Stimulated activated CD8-positive, alpha-beta memory T cell treated with anti-CD3 and anti-CD28 coated beads, Interleukin-7, amount 100 ng/mL, for 24 hours (primary cell): ENCODE measurements around the gene AKAP13.

Source experiments
- DNase-seq: peaks from one replicate; pipeline ENCODE4 v3.0.0-alpha.2; 2020; ENCODE audit warnings: low read depth

The AKAP13 gene

GRCh38 chr15:85707519-85708338, 327.3 kb downstream of the AKAP13 start:
- DNase-seq, result no peak

DNA sequence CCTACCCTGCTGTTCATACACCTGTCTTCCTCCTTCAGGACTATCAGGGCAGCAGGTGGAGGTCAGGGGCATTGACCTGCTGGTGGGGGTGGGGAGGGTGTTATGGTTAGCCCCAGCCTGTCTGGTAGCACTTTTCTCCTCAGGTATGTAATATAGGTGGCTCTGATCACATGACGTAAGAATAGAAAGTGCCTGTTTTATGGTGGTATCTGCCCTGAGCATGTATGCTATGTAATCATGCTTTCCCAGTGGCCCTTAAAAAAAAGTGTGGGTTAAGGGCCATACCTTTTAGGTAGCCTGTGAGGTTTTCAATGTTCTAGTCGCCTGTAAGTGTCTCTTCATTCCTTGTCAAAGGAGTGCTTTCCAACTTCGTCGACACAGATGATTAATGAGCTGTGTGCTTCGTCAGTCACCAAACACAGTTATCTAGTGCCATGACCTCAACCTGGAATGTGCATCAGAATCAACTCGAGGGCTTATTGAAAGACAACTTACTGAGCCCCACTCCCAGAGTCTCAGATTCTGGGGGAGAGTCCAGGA, 328.1 kb downstream of the AKAP13 start:
- DNase-seq, result no peak

DNA sequence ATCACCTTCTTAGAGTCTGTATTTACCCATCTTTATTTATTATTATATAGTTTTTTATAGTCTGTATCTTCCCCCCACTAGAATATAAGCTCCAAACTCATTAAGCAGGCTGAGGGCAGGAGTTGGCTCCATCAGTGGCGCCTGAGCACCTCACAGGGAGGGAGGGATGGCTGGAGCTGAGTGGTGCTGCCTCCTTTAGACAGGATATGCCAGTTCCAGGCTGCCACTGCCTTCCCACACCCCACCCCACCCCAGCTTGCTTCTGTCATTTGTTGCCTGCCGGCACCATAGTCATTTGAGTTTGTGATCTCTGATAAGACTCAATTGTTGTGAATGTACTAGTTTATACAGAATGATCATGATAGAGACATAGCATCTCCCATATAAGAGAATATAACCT, 328.8 kb downstream of the AKAP13 start:
- no peak for DNase-seq

DNA sequence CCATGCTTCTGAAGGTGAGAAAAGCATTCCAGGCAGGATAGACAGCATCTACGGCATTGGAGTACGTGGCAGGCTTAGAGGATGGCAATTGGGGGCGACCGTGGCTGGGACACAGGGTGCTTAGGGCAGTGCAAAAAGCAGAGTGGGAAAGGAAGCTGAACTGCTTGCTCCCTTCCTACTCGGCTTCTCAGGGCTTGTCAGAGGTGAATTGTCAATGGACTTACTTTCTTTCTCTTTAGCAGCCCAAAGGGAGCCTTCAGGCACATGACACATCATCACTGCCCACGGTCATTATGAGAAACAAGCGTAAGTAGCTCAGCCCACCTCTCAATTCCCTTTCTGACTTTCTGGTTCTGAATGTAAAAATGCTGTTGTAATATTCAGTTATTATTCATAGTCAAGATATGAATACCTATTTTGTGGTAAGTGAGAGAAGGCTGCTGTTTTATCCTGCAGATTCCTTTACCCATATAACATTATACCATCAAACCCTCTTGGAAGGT, 330.0 kb downstream of the AKAP13 start:
- DNase-seq, result no peak

DNA sequence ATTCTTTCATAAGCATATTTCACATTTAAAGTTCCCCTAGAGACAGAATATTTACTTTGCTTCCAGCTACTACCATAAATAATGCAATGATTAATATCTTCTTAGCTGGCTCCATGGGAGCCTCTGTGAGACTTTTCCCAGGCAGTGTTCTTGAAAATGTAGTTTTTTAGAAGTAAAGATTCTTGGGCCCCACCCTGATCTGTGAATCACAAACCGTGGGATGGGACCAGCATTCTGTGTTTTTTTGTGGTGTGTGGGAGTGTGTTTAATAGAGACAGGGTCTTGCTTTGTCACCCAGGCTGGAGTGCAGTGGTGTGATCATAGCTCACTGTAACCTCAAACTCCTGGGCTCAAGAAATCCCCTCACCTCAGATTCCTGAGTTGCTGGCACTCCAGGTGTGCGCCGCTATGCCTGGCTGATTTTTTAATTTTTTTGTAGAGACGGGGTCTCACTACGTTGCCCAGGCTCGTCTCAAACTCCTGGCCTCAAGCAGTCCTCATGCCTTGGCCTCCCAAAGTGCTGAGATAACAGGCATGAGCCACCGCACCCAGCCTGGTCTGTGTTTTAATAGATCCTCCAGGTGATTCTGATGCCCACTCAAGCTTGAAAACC, 331.3 kb downstream of the AKAP13 start:
- no peak for DNase-seq

- no peak for DNase-seq
These were observed 335.9 kb downstream of the AKAP13 start for GRCh38 chr15:85716261-85716660.

DNA sequence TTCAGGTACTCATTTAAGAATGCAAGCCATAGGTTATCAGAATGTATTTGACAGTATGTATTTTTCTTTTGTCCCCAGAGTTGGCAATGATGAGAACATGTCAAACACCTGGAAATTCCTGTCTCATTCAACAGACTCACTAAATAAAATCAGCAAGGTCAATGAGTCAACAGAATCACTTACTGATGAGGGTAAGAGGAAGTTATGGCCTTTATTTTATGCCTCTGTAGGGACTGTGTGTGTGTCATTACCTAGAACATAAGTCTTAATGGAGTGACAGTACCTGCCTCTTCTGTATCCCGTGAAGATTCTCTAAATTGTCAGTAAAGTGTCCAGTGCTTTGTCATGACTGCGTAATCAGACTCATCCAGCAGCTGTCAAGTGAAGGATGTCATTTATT, 336.8 kb downstream of the AKAP13 start:
- no peak for DNase-seq

- no peak for DNase-seq
These were observed 338.0 kb downstream of the AKAP13 start for GRCh38 chr15:85718271-85718971.

DNA sequence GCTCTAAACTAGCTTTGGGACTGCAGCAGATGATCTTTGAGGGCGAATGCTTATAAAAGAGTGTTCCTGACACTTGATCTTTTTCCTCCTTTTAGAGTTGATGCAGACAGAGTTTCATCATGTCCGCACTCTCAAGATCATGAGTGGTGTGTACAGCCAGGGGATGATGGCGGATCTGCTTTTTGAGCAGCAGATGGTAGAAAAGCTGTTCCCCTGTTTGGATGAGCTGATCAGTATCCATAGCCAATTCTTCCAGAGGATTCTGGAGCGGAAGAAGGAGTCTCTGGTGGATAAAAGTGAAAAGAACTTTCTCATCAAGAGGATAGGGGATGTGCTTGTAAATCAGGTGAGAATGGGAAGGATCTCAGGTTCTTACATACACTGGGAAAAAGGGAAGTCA, 338.6 kb downstream of the AKAP13 start:
- no peak for DNase-seq

- DNase-seq, result no peak
These were observed 342.2 kb downstream of the AKAP13 start for GRCh38 chr15:85722374-85723152.

GRCh38 chr15:85723960-85724945, 343.9 kb downstream of the AKAP13 start:
- DNase-seq, result no peak

GRCh38 chr15:85725019-85725418, 344.6 kb downstream of the AKAP13 start:
- no peak for DNase-seq

DNA sequence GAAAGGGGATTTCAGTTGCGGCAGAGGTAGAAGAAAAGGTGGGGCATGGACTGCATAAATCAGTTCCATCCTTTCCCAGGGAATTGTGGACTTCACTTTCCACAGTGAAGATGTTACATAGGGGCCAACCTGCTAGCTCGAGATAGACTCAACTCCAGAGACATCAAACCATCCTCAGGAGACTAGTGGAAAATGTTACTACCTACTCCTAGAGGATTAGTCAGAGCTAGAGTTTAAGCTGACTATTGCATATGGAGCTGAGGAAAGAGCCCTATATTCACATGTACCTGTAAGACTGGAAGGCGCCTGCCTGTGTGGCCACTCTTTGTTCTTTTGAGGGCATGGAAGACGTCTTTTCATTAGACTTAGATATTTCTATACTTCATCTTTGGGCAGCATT, 345.2 kb downstream of the AKAP13 start:
- DNase-seq, result no peak

- DNase-seq, result no peak
These were observed 346.1 kb downstream of the AKAP13 start for GRCh38 chr15:85726454-85726853.

DNA sequence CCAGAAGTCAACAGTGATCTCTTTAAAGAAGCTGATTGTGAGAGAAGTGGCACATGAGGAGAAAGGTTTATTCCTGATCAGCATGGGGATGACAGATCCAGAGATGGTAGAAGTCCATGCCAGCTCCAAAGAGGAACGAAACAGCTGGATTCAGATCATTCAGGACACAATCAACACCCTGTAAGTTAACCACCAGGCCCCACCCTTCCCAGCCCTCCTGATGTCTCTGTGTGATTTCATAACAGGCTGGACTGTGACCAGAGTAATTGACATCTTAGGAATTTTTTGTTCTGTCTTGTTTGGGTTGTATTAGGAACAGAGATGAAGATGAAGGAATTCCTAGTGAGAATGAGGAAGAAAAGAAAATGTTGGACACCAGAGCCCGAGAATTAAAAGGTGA, 346.7 kb downstream of the AKAP13 start:
- DNase-seq, result no peak

DNA sequence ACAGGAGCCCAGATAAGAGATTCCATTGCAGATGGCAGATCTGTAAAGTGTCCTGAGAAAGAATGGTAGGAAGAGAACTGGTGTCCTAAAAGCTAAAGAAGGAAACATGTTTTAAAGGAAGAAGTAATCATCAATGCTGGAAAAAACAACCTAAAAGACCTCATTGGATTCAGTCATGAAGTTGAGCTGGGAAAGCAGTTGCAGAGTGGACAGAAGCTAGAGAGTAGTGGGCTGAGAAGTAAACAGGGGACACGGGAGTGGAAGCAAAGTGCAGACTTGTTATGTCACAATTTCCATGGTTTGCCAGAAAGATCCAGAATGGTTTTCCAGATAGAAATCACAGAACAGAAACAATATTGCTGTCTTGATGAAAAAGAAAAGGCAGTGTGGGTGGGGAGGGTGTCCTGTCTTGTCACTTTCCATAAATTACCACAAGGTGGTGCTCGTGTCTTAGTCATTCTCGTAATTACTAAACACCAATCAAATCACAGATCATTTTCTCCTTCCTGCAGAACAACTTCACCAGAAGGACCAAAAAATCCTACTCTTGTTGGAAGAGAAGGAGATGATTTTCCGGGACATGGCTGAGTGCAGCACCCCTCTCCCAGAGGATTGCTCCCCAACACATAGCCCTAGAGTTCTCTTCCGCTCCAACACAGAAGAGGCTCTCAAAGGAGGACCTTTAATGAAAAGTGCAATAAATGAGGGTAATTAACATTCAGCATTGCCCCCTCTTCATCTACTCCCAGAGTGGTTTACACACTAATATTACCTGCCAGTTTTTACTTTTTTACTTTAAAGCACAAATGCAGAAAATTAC, 349.8 kb downstream of the AKAP13 start:
- no peak for DNase-seq

DNA sequence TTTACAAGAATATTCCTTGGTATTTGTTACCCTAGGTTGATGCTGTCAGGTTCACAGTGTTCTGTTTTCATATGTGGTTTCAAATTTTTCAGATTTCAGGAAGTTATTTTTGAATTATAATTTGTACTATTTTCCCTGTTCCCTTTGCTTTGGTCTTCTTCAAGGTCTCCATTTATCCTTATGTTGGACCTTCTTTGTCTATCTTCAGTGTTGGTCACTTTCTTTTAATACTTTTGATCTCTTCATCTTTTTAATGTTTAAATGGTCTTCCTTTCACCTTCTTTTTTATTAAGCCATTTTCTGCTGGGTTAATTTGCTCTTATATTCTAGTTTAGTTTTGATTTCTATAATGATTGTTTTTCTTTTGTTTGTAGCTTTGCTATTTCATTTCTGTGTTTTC, 353.0 kb downstream of the AKAP13 start:
- no peak for DNase-seq

GRCh38 chr15:85737061-85737460, 356.7 kb downstream of the AKAP13 start:
- DNase-seq, result no peak

GRCh38 chr15:85741021-85741421, 360.6 kb downstream of the AKAP13 start:
- no peak for DNase-seq

GRCh38 chr15:85741662-85742061, 361.3 kb downstream of the AKAP13 start:
- no peak for DNase-seq
